Fibroblast of skin of left biceps (primary cell): ENCODE data around the gene CCSER1.
"Not testable (repeated sequence)": the region's sequence is repeated elsewhere in the genome, so short reads cannot be mapped to it uniquely, and the experiment has no call there.

Source experiments
- DNase-seq, 2 experiments: peaks; one replicate each; pipeline ENCODE4 v3.0.0-alpha.2; 2013; ENCODE audit warnings: low read depth in 2 of 2

CCSER1 gene

DNA sequence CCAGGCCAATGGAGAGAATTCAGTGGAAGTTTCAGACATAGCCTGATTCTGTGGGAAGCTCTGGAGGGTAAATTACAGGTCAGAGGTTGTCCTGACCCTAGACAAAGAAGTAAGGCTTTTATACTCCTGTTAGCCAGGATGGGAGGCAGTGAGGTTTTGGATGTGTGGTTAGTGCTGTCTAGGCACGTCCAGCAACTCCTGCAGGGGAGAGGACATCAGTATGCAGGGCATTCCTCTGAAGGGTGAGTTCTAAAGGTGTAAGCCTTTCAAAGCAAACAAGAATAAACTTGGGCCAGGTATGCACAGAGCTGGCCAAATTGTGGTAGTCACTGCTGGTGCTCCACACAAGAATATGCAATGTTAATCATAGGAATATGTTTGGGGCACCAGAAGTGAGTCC lies 562.5 kb downstream of the CCSER1 start:
- no peak for DNase-seq

DNA sequence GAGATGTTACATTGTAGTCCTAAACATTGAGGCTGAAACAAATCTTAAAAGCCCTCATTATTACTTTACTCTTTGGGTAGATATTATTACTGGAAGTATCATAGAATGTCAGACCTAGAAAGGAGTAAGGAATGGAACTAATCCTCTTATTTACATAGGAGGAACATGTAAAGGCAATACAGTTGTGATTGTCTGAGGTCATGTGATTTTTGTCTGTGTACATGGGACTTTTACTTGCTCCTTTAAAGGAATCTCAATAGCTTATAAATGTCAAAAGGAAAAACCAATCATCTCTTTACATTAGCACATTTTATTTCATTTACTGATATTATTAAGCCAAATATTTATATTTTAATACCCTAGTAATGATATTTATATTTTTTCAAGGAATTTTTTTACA lies 568.2 kb downstream of the CCSER1 start:
- DNase-seq, result no peak

GRCh38 chr4:90705501-90705900 lies 578.3 kb downstream of the CCSER1 start:
- not testable (repeated sequence) for DNase-seq

DNA sequence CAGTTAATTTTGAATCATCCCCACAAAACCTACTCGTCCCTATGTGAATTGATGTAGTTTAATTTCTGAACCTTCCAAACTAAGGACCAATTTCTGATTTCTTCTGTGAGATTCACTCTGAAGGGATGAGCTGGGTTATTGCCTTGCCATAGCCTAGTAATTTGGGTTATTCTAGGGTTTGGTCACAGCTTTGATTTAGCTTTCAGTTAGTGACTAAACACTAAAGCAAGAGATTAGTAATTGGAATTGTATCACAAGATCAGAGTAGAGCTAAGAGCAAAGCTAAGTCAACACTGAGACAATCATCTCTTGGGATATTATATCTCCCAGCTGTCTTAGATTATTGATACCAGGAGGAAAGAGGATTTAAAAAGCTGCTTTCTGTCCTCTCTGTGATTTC lies 588.0 kb downstream of the CCSER1 start:
- no peak for DNase-seq

GRCh38 chr4:90718931-90719330 lies 591.7 kb downstream of the CCSER1 start:
- no peak for DNase-seq

GRCh38 chr4:90727938-90728337 lies 600.7 kb downstream of the CCSER1 start:
- DNase-seq, result no peak

DNA sequence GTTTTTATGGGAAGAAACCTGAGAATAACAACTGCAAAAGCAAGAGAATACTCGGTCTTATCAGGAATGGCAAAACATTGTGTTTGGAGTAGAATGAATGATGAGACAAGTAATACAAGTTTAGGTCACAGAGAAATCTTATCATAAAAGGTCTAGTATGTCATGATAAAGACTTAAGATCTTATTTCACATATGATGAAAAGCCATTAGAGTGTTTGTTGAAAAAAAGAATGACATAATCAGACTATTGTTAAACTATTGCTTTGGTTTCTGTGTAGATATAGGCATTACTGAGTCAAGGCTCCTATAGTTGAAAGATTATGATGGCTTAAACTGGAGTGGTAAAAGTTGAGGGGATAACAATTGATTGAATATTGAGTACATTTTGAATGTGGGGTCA lies 603.6 kb downstream of the CCSER1 start:
- no peak for DNase-seq

DNA sequence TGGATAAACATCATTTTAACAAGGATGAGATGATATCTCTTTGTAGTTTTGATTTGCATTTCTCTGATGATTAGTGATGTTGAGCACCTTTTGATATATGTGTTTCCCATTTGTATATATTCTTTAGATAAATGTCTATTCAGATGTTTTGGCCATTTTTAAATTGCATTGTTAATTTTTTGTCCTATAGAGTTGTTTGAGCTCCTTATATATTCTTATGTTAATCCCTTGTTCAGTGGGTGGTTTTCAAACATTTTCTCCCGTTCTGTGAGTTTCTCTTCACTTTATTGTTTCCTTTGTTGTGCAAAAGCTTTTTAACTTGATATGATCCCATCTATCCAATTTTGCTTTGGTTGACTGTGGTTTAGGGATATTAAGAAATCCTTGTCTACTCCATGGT lies 606.0 kb downstream of the CCSER1 start:
- no peak for DNase-seq

DNA sequence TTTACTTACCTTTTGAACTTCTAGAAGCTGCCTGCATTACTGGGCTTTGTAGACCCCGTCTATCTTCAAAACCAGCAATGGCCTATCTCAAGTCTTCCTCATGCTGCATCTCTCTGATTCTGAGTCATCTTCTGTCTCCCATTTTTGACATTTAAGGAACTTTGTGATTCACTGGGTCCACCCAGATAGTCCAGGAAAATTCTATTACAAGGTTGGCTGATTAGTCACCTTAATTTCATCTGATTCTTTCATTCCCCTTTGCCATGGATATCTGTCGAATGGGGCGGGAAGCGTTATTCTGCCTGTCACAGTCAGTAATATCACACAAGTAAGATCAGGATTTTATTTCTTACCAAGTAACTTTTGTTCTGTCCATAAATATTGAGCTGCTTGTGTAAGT lies 618.0 kb downstream of the CCSER1 start:
- no peak for DNase-seq

DNA sequence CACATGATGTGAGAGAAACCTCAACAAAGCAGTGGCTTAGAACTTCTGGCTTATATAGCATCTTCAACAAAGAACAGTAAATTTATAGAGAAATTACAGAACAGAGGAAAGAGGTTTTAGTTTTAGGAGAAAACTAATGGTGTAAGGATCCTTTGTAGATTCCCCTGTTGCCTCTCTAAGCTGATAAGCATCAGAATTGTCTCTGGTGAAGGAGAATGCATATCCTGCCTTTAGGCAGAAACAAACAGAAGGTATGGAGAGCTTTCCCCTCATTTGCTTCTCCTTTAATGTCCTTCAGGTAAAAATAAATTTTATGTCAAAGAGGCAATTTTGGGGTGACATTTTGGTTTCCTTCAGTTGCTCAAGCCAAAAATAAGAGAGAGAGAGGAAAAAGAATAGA lies 625.9 kb downstream of the CCSER1 start:
- DNase-seq, result no peak

DNA sequence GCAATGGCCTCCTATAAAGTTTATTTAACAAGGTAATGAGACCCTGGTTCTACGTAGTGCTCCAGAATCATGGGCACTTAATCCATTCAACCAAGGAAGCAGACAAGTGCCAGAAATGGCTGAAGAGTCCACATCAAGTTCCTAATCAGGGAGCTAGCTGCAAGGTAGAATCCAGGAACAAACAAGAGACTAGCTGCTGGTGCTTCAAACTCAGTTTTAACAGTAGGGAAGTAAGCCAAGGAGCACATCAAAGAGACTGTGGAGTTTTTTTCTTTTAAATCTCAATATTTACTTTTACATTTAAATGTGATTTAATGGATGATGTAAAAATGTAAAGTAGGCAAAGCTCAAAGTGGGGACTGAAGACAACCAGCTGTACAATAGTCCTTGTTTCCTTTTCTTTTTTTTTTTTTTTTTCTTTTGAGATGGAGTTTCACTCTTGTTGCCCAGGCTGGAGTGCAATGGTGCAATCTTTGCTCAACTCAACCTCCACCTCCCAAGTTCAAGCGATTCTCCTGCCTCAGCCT lies 630.4 kb downstream of the CCSER1 start:
- DNase-seq, result no peak

DNA sequence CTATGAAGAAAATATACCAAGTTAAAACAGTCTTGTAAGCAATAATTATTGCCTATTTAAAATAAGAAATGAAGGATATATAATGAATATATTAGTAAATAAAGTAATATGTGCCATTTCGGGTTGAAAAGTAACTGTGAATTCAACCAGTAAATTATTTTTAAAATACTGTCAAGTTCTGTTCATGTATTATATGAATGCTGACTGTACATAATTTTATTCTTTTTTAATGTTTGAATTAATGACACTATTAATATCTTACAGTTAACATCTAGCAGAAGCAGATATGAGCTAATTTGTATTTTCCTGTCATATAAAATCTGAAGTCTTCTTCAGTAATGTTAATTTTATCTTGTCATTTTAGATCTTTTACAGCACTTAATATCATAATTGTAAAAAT lies 632.9 kb downstream of the CCSER1 start:
- DNase-seq, result no peak

DNA sequence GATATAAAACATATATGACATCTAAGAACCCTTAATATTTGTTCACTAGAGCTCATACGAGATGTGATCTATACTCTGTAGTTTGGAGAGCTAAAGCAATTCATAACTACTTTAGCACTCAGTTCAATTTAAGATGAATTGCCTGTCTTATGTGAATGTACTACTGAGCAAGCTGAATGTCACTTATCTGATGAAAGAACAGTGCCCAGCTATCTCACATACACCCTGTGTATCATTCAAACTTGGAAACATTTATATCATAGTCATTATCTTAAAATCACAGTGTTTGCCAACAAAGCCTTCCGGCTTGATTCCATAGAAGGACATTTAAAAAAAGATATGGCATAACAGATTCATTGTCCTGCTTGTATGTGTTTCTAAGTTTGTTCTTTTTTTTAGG lies 639.6 kb downstream of the CCSER1 start:
- DNase-seq, result no peak

GRCh38 chr4:90769251-90769650 lies 642.1 kb downstream of the CCSER1 start:
- DNase-seq, result no peak

DNA sequence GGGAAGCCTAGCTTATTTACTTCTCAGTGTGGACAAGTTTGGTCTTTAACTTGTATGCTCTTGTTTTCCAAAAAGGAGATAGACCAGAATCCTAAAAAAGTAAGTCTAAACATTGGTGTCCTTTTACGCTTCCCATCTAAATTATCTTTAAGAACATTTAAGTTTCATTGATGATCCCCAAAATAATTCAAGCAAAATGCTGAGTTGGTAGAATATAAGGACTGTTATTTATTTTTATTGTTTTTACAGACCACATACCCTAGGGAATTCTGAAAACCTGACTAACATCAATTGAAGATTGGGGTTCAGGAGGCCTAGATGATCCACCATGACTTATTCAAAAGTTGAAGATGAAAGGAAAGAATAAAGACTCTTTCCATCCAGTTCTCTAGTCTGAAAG lies 653.0 kb downstream of the CCSER1 start:
- no peak for DNase-seq

DNA sequence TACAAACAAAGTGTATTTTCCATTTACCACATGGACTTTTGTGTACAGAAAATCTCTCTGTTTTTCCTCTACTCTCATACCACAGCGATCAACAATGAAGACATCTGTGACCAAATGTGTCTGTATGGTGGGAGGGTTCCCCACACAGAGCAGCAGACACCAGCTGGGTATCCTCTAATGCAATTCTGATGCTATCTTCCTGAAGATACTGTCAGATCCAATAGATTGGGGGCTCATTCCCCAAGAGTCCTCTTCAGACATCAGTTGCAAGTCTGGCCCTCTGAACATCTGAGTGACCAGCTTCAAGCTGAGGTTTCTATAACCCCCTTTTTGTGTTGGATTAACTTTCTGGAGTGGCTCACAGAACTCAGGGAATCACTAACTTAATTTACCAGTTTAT lies 659.4 kb downstream of the CCSER1 start:
- no peak for DNase-seq

GRCh38 chr4:90792696-90793095 lies 665.5 kb downstream of the CCSER1 start:
- DNase-seq, result no peak

DNA sequence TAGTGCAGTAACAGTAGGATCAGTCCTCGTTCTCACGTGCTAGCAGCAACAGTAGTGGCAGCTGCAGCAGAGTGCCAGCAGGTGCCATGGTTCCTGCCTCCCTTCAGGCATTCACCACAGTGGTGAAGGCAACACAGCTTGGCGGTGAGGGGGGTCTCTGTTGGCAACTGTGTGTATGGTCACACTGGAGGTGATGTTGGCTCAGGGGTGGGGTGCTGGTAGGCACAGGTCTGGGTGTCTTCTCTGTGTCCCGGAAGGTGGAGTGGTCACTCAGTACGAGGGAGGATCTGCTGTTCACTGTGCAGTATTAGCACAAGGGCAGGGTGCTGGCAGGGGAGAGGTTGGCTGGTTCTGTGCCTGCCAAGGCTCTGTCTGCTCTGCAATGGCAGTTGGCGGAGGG lies 671.8 kb downstream of the CCSER1 start:
- DNase-seq, result no peak

- DNase-seq, result no peak
Observed at GRCh38 chr4:90799895-90800294, 672.7 kb downstream of the CCSER1 start.

DNA sequence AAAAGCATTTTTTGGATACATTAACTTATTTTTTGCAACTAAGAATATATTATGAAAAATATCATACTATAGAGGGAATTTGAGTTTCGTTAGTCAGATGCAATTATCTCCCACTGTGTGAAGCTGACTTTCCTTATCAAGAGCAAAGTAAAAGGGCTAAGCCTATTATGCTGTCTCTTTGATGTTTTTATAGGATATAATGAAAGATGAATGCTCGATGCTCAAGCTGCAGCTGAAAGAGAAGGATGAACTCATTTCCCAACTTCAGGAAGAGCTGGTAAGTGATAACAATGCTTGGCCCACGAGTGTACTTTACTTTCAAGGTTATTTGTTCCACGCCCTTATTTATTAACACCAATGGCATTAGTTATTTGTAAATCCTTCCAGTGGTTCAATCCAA lies 688.4 kb downstream of the CCSER1 start:
- DNase-seq, result no peak

DNA sequence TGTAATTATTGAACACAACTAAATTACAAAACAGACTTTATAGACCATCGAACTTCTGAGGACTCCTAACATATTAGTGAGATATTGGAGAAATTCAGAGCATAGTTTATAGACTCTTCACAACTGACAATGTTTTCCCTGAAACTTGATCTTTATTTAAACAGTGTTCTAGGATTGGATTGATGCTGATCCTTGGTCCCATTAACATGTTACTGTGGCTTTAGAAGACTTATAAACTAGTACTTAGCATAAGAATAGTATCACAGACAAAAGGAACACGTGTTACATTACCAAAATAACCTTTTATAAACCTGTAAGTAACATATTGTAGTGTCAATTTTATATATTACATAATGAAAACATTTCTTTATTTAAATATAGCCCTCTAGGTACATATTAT lies 689.6 kb downstream of the CCSER1 start:
- DNase-seq, result no peak

DNA sequence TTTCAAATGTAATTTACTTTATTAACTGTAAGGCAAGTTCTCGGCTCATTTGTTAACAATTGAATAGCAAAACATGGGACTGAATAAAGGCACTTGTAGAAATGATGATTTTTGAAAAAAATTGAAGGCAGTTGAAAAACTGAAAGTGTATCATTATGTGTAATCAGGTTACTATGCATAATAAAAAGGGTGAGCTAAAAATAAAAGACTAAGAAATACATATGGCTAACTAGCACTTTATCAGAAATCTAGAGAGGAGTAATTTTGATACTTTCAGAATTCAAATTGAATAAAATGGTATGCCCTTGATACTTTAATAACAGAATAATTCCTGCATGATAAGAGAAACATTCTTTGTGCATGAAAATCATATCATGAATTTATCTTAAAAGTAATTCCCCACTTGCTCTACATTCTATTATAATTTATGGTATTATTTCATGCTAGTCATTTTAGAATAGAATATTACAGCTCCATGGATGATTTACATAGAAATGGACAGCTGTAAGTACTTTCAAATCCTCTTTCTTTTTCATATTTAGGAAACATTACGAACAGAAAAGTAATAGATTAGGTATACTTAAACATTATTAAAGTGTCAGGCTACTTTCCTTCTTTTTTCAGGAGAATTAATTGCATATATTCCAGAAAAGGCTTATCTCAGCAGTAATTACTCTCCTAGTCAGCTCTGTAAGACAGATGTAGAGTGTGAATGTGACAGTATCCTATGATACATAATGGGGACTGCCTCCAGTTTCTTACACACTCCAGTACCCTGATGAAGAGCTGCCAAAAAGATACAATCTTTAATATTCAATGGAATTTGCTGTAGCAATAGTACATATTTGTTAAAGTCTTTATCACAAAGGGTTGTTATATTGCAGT lies 697.3 kb downstream of the CCSER1 start:
- DNase-seq, result no peak

GRCh38 chr4:90825849-90826248 lies 698.7 kb downstream of the CCSER1 start:
- DNase-seq, result no peak

DNA sequence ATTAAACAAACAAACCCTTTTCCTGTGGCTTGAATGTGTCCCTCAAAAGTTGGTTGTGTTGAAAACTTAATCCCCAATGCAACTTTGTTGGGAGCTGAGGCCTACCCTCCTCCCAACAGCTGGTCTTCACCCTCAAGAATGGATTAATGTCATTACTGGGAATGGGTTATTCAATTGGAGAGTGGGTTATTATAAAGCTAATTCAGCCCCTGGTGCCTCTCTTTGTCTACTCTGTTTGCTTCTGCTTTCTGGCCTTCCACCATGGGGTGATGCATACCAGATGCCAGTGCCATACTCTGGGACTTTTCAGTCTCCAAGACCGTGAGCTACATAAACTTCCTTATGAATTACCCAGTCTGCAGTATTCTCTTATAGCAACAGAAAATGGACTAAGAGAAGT lies 706.5 kb downstream of the CCSER1 start:
- no peak for DNase-seq
